Effector memory CD8-positive, alpha-beta T cell (primary cell): ENCODE results near the gene PAPPA.

Experiments used
- ATAC-seq: fragments of 150-1000 bp; cut with Tn5 transposase; replicated peaks from 2 replicates; pipeline ENCODE4 v1.10.0; 2021; ENCODE audit warnings: mild to moderate bottlenecking, moderate library complexity
- DNase-seq, 3 experiments: peaks; one replicate each; pipeline ENCODE4 v3.0.0; 2021
- H3K27ac Mint-ChIP-seq, 2 donors: one replicate each; pipeline ENCODE4 v1.8.0; 2022; ENCODE audit warnings: mild to moderate bottlenecking in 2 of 2, mixed read lengths in 2 of 2, moderate library complexity in 2 of 2
- H3K27me3 Mint-ChIP-seq, 2 donors: one replicate each; pipeline ENCODE4 v1.8.0; 2022; ENCODE audit warnings: mixed read lengths in 2 of 2
- H3K36me3 Mint-ChIP-seq: one replicate; pipeline ENCODE4 v1.8.0; 2022; ENCODE audit warnings: mild to moderate bottlenecking, moderate library complexity, mixed read lengths; ENCODE audit not compliant: insufficient read depth
- H3K4me1 Mint-ChIP-seq, 2 donors: one replicate each; pipeline ENCODE4 v1.8.0; 2022; ENCODE audit warnings: low read depth in 2 of 2, mixed read lengths in 2 of 2
- H3K4me3 Mint-ChIP-seq, 2 donors: one replicate each; pipeline ENCODE4 v1.8.0; 2022; ENCODE audit warnings: mild to moderate bottlenecking in 2 of 2, mixed read lengths in 2 of 2, moderate library complexity in 2 of 2
- H3K9me3 Mint-ChIP-seq, 2 donors: one replicate each; pipeline ENCODE4 v1.8.0; 2022; ENCODE audit warnings: mixed read lengths in 2 of 2

PAPPA gene

GRCh38 chr9:116236979-116237378, 83.4 kb downstream of the PAPPA start:
- Mint-ChIP-seq H3K9me3 (peaks cover under 1 to 13% of the 10 kb centered on the region in 2 donors), H3K27me3 (no peaks in the 10 kb centered on the region), H3K36me3 (no peaks in the 10 kb centered on the region), H3K4me1 (no peaks in the 10 kb centered on the region), H3K27ac (no peak overlapping the region), H3K4me3 (no peak overlapping the region)
- DNase-seq (no peak), ATAC-seq (no peak)

- H3K27ac Mint-ChIP-seq, result no peak overlapping the region
- DNase-seq (no peak), ATAC-seq (no peak)
- H3K36me3 Mint-ChIP-seq, result no peaks in the 10 kb centered on the region
- H3K4me3 Mint-ChIP-seq, result no peak overlapping the region
- H3K27me3 Mint-ChIP-seq, result no peaks in the 10 kb centered on the region
- H3K9me3 Mint-ChIP-seq, result peaks cover 0 to 13% of the 10 kb centered on the region in 2 donors
- no peaks in the 10 kb centered on the region for H3K4me1 Mint-ChIP-seq
Measured at GRCh38 chr9:116237456-116237855, 83.9 kb downstream of the PAPPA start.

GRCh38 chr9:116238225-116238624, 84.6 kb downstream of the PAPPA start:
- Mint-ChIP-seq H3K27me3 (no peaks in the 10 kb centered on the region), H3K4me3 (no peak overlapping the region), H3K27ac (no peak overlapping the region), H3K4me1 (no peaks in the 10 kb centered on the region), H3K36me3 (no peaks in the 10 kb centered on the region), H3K9me3 (peaks cover 0 to 13% of the 10 kb centered on the region in 2 donors)
- DNase-seq (no peak), ATAC-seq (no peak)

GRCh38 chr9:116238776-116239340, 85.3 kb downstream of the PAPPA start:
- Mint-ChIP-seq H3K36me3 (no peaks in the 10 kb centered on the region), H3K27ac (no peak overlapping the region), H3K9me3 (peaks cover 0 to 13% of the 10 kb centered on the region in 2 donors), H3K27me3 (no peaks in the 10 kb centered on the region), H3K4me1 (no peaks in the 10 kb centered on the region), H3K4me3 (no peak overlapping the region)
- ATAC-seq (no peak), DNase-seq (no peak)

- ATAC-seq, result no peak
- Mint-ChIP-seq H3K9me3 (no peaks in the 10 kb centered on the region), H3K4me1 (no peaks in the 10 kb centered on the region)
Measured at GRCh38 chr9:116243708-116244107, 90.1 kb downstream of the PAPPA start.

GRCh38 chr9:116247284-116247683, 93.7 kb downstream of the PAPPA start:
- no peaks in the 10 kb centered on the region for H3K27me3 Mint-ChIP-seq
- no peak for ATAC-seq
- no peak for DNase-seq
- H3K27ac Mint-ChIP-seq, result no peak overlapping the region
- H3K4me1 Mint-ChIP-seq, result no peaks in the 10 kb centered on the region
- no peak overlapping the region for H3K4me3 Mint-ChIP-seq
- H3K36me3 Mint-ChIP-seq, result no peaks in the 10 kb centered on the region
- H3K9me3 Mint-ChIP-seq, result peaks cover 0 to 5% of the 10 kb centered on the region in 2 donors

More at GRCh38 chr9:116243708-116244107, 90.1 kb downstream of the PAPPA start:
- Mint-ChIP-seq H3K27ac (no peak overlapping the region), H3K4me3 (no peak overlapping the region), H3K27me3 (no peaks in the 10 kb centered on the region), H3K36me3 (no peaks in the 10 kb centered on the region)
- no peak for DNase-seq

GRCh38 chr9:116247791-116248374, 94.3 kb downstream of the PAPPA start:
- Mint-ChIP-seq H3K9me3 (peaks cover 0 to 5% of the 10 kb centered on the region in 2 donors), H3K4me1 (no peaks in the 10 kb centered on the region), H3K36me3 (no peaks in the 10 kb centered on the region), H3K4me3 (no peak overlapping the region), H3K27ac (no peak overlapping the region), H3K27me3 (no peaks in the 10 kb centered on the region)
- ATAC-seq (no peak), DNase-seq (no peak)

GRCh38 chr9:116250891-116251290, 97.3 kb downstream of the PAPPA start:
- H3K4me3 Mint-ChIP-seq, result no peak overlapping the region
- ATAC-seq (no peak), DNase-seq (no peak)
- peaks cover 0 to 5% of the 10 kb centered on the region in 2 donors for H3K9me3 Mint-ChIP-seq
- no peaks in the 10 kb centered on the region for H3K27me3 Mint-ChIP-seq
- H3K27ac Mint-ChIP-seq, result no peak overlapping the region
- H3K4me1 Mint-ChIP-seq, result no peaks in the 10 kb centered on the region
- no peaks in the 10 kb centered on the region for H3K36me3 Mint-ChIP-seq

- Mint-ChIP-seq H3K4me1 (no peaks in the 10 kb centered on the region), H3K27me3 (no peaks in the 10 kb centered on the region), H3K9me3 (peaks cover 0 to 5% of the 10 kb centered on the region in 2 donors), H3K36me3 (no peaks in the 10 kb centered on the region), H3K4me3 (no peak overlapping the region), H3K27ac (no peak overlapping the region)
- DNase-seq, result no peak
- no peak for ATAC-seq
Measured at GRCh38 chr9:116251366-116251765, 97.8 kb downstream of the PAPPA start.

- H3K27ac Mint-ChIP-seq, result no peak overlapping the region
- ATAC-seq (no peak), DNase-seq (no peak)
- H3K36me3 Mint-ChIP-seq, result no peaks in the 10 kb centered on the region
- no peaks in the 10 kb centered on the region for H3K4me1 Mint-ChIP-seq
- no peaks in the 10 kb centered on the region for H3K9me3 Mint-ChIP-seq
- no peaks in the 10 kb centered on the region for H3K27me3 Mint-ChIP-seq
- H3K4me3 Mint-ChIP-seq, result no peak overlapping the region
Measured at GRCh38 chr9:116260531-116260930, 106.9 kb downstream of the PAPPA start.

GRCh38 chr9:116262448-116262847, 108.9 kb downstream of the PAPPA start:
- Mint-ChIP-seq H3K27me3 (no peaks in the 10 kb centered on the region), H3K27ac (no peak overlapping the region), H3K36me3 (no peaks in the 10 kb centered on the region), H3K4me3 (no peak overlapping the region), H3K9me3 (no peaks in the 10 kb centered on the region), H3K4me1 (no peaks in the 10 kb centered on the region)
- no peak for ATAC-seq
- no peak for DNase-seq

- DNase-seq (no peak), ATAC-seq (no peak)
- no peak overlapping the region for H3K27ac Mint-ChIP-seq
- H3K36me3 Mint-ChIP-seq, result no peaks in the 10 kb centered on the region
- no peaks in the 10 kb centered on the region for H3K9me3 Mint-ChIP-seq
- no peaks in the 10 kb centered on the region for H3K4me1 Mint-ChIP-seq
- no peak overlapping the region for H3K4me3 Mint-ChIP-seq
- H3K27me3 Mint-ChIP-seq, result no peaks in the 10 kb centered on the region
Measured at GRCh38 chr9:116264361-116264760, 110.8 kb downstream of the PAPPA start.

GRCh38 chr9:116267021-116267420, 113.4 kb downstream of the PAPPA start:
- DNase-seq, result no peak
- H3K4me1 Mint-ChIP-seq, result no peaks in the 10 kb centered on the region
- H3K9me3 Mint-ChIP-seq, result no peaks in the 10 kb centered on the region
- ATAC-seq, result no peak
- no peak overlapping the region for H3K4me3 Mint-ChIP-seq
- H3K27me3 Mint-ChIP-seq, result no peaks in the 10 kb centered on the region
- H3K36me3 Mint-ChIP-seq, result no peaks in the 10 kb centered on the region
- no peak overlapping the region for H3K27ac Mint-ChIP-seq

GRCh38 chr9:116269250-116269649, 115.7 kb downstream of the PAPPA start:
- DNase-seq, result no peak
- no peaks in the 10 kb centered on the region for H3K27me3 Mint-ChIP-seq
- no peak for ATAC-seq
- no peaks in the 10 kb centered on the region for H3K9me3 Mint-ChIP-seq
- no peaks in the 10 kb centered on the region for H3K4me1 Mint-ChIP-seq
- no peak overlapping the region for H3K27ac Mint-ChIP-seq
- no peaks in the 10 kb centered on the region for H3K36me3 Mint-ChIP-seq
- H3K4me3 Mint-ChIP-seq, result no peak overlapping the region
